Nephron progenitor cell (in vitro differentiated cells): ENCODE measurements around the gene MPV17.

Source experiments
- DNase-seq: peaks from one replicate; pipeline ENCODE4 v3.0.0; 2021
- H3K27ac Mint-ChIP-seq: 2 replicates; pipeline ENCODE4 v1.8.0; 2021; ENCODE audit warnings: mild to moderate bottlenecking, moderate library complexity, mixed read lengths
- H3K27me3 Mint-ChIP-seq: 2 replicates; pipeline ENCODE4 v1.8.0; 2021; ENCODE audit warnings: mild to moderate bottlenecking, low read depth, mixed read lengths; ENCODE audit not compliant: poor library complexity
- H3K36me3 Mint-ChIP-seq: 2 replicates; pipeline ENCODE4 v1.8.0; 2021; ENCODE audit warnings: low read depth, mixed read lengths
- H3K4me1 Mint-ChIP-seq: 2 replicates; pipeline ENCODE4 v1.8.0; 2021; ENCODE audit warnings: mixed read lengths
- H3K4me3 Mint-ChIP-seq: 2 replicates; pipeline ENCODE4 v1.8.0; 2021; ENCODE audit warnings: mild to moderate bottlenecking, moderate library complexity, mixed read lengths
- H3K9me3 Mint-ChIP-seq: 2 replicates; pipeline ENCODE4 v1.8.0; 2021; ENCODE audit warnings: mild to moderate bottlenecking, moderate library complexity, mixed read lengths
- CTCF ChIP-seq: fragments of 200-600 bp; sonication (generic); IDR thresholded peaks from 2 replicates; pipeline ENCODE4 v1.5.0; 2021; ENCODE audit warnings: antibody characterized with exemption

The MPV17 gene

GRCh38 chr2:27351802-27352598 lies 29.1 kb upstream of the MPV17 start:
- no peak for TF ChIP-seq CTCF
- Mint-ChIP-seq H3K4me1 (peaks cover 50% of the 10 kb centered on the region), H3K4me3 (no peak overlapping the region), H3K9me3 (peaks cover 4% of the 10 kb centered on the region), H3K27me3 (peaks cover 3% of the 10 kb centered on the region), H3K36me3 (peaks cover 23% of the 10 kb centered on the region), H3K27ac (peak overlapping the region; percentile 8)
- DNase-seq: no peak

GRCh38 chr2:27350106-27350693 lies 27.3 kb upstream of the MPV17 start:
- Mint-ChIP-seq H3K27ac (no peak overlapping the region), H3K9me3 (no peaks in the 10 kb centered on the region), H3K27me3 (no peaks in the 10 kb centered on the region), H3K4me1 (peaks cover 42% of the 10 kb centered on the region), H3K36me3 (peaks cover 29% of the 10 kb centered on the region), H3K4me3 (no peak overlapping the region)
- DNase-seq: no peak
- TF ChIP-seq CTCF: no peak

- peaks cover 20% of the 10 kb centered on the region for H3K4me1 Mint-ChIP-seq
- H3K27ac Mint-ChIP-seq: peak overlapping the region; percentile 25
- H3K27me3 Mint-ChIP-seq: no peaks in the 10 kb centered on the region
- no peak overlapping the region for H3K4me3 Mint-ChIP-seq
- no peak for DNase-seq
- H3K9me3 Mint-ChIP-seq: no peaks in the 10 kb centered on the region
- no peak for TF ChIP-seq CTCF
- H3K36me3 Mint-ChIP-seq: peaks cover 47% of the 10 kb centered on the region
Observed at GRCh38 chr2:27347641-27348040, 24.7 kb upstream of the MPV17 start.

- no peak for TF ChIP-seq CTCF
- peaks cover 61% of the 10 kb centered on the region for H3K36me3 Mint-ChIP-seq
- no peak for DNase-seq
- no peak overlapping the region for H3K4me3 Mint-ChIP-seq
- H3K9me3 Mint-ChIP-seq: no peaks in the 10 kb centered on the region
- H3K27me3 Mint-ChIP-seq: no peaks in the 10 kb centered on the region
- H3K27ac Mint-ChIP-seq: no peak overlapping the region
- H3K4me1 Mint-ChIP-seq: no peaks in the 10 kb centered on the region
Observed at GRCh38 chr2:27336173-27336572, 13.3 kb upstream of the MPV17 start.

- no peaks in the 10 kb centered on the region for H3K9me3 Mint-ChIP-seq
- no peak for TF ChIP-seq CTCF
- no peak overlapping the region for H3K27ac Mint-ChIP-seq
- no peak for DNase-seq
- peaks cover 58% of the 10 kb centered on the region for H3K36me3 Mint-ChIP-seq
- no peaks in the 10 kb centered on the region for H3K4me1 Mint-ChIP-seq
- H3K4me3 Mint-ChIP-seq: no peak overlapping the region
- H3K27me3 Mint-ChIP-seq: peaks cover 2% of the 10 kb centered on the region
Observed at GRCh38 chr2:27335311-27335710, 12.4 kb upstream of the MPV17 start.

GRCh38 chr2:27324720-27325119 lies 1.8 kb upstream of the MPV17 start:
- H3K4me3 Mint-ChIP-seq: peak overlapping the region; percentile 24
- DNase-seq: no peak
- TF ChIP-seq CTCF: no peak
- H3K36me3 Mint-ChIP-seq: peaks cover 47% of the 10 kb centered on the region
- no peak overlapping the region for H3K27ac Mint-ChIP-seq
- no peaks in the 10 kb centered on the region for H3K9me3 Mint-ChIP-seq
- H3K27me3 Mint-ChIP-seq: peaks cover 3% of the 10 kb centered on the region
- H3K4me1 Mint-ChIP-seq: peaks cover 33% of the 10 kb centered on the region
